ENCODE data around the gene BAIAP2. TPM values are rescaled to one million over a fixed set of nuclear protein-coding genes. Genes with fewer than 3 reads are reported as not detected.

Gene BAIAP2
- total RNA-seq, 6 experiments from 2014 or later: 30.8 to 47.4 (median 35.9) TPM

GRCh38 chr17:81022344-81022676 lies 12.6 kb upstream of the BAIAP2 start:
- peaks cover 28% of the 10 kb centered on the region for H3K4me1 Mint-ChIP-seq (ENCODE audit: low read depth)
- no peak overlapping the region for H3K4me3 Mint-ChIP-seq
- no peak overlapping the region for H3K27ac Mint-ChIP-seq
- no peaks in the 10 kb centered on the region for H3K9me3 Mint-ChIP-seq
- no peak for DNase-seq
- H3K27me3 Mint-ChIP-seq (ENCODE audit: insufficient read depth): peaks cover 26% of the 10 kb centered on the region
- H3K36me3 Mint-ChIP-seq (ENCODE audit: low read depth): no peaks in the 10 kb centered on the region
- TF ChIP-seq CTCF (IDR thresholded peaks at IDR 0.05): no peak

- H3K4me1 Mint-ChIP-seq (ENCODE audit: low read depth): peaks cover 8% of the 10 kb centered on the region
- peaks cover 38% of the 10 kb centered on the region for H3K27me3 Mint-ChIP-seq (ENCODE audit: insufficient read depth)
- no peak overlapping the region for H3K4me3 Mint-ChIP-seq
- DNase-seq: no peak
- H3K36me3 Mint-ChIP-seq (ENCODE audit: low read depth): no peaks in the 10 kb centered on the region
- no peaks in the 10 kb centered on the region for H3K9me3 Mint-ChIP-seq
- TF ChIP-seq CTCF (IDR thresholded peaks at IDR 0.05): no peak
- H3K27ac Mint-ChIP-seq: no peak overlapping the region
These were observed 9.7 kb upstream of the BAIAP2 start for GRCh38 chr17:81025065-81025740.

GRCh38 chr17:81025741-81026129 lies 9.2 kb upstream of the BAIAP2 start:
- H3K4me1 Mint-ChIP-seq (ENCODE audit: low read depth): peaks cover 8% of the 10 kb centered on the region
- peaks cover 42% of the 10 kb centered on the region for H3K27me3 Mint-ChIP-seq (ENCODE audit: insufficient read depth)
- H3K4me3 Mint-ChIP-seq: no peak overlapping the region
- no peak for TF ChIP-seq CTCF (IDR thresholded peaks at IDR 0.05)
- H3K36me3 Mint-ChIP-seq (ENCODE audit: low read depth): no peaks in the 10 kb centered on the region
- no peak for DNase-seq
- H3K27ac Mint-ChIP-seq: no peak overlapping the region
- no peaks in the 10 kb centered on the region for H3K9me3 Mint-ChIP-seq

GRCh38 chr17:81026266-81027036 lies 8.5 kb upstream of the BAIAP2 start:
- TF ChIP-seq CTCF (IDR thresholded peaks at IDR 0.05): no peak
- Mint-ChIP-seq H3K4me1 (ENCODE audit: low read depth) (peaks cover 8% of the 10 kb centered on the region), H3K27ac (no peak overlapping the region), H3K36me3 (ENCODE audit: low read depth) (no peaks in the 10 kb centered on the region), H3K4me3 (peak overlapping the region; percentile 56; the same call in 1 of the 2 replicates), H3K9me3 (no peaks in the 10 kb centered on the region), H3K27me3 (ENCODE audit: insufficient read depth) (peaks cover 43% of the 10 kb centered on the region)
- DNase-seq: no peak

GRCh38 chr17:81027038-81027437 lies 7.9 kb upstream of the BAIAP2 start:
- peaks cover 43% of the 10 kb centered on the region for H3K27me3 Mint-ChIP-seq (ENCODE audit: insufficient read depth)
- no peaks in the 10 kb centered on the region for H3K9me3 Mint-ChIP-seq
- H3K4me3 Mint-ChIP-seq: peak overlapping the region; percentile 56; the same call in 1 of the 2 replicates
- no peaks in the 10 kb centered on the region for H3K36me3 Mint-ChIP-seq (ENCODE audit: low read depth)
- DNase-seq: no peak
- no peak overlapping the region for H3K27ac Mint-ChIP-seq
- peaks cover 8% of the 10 kb centered on the region for H3K4me1 Mint-ChIP-seq (ENCODE audit: low read depth)
- TF ChIP-seq CTCF (IDR thresholded peaks at IDR 0.05): no peak
